ENCODE measurements around the gene PPT2.

The PPT2 gene, protein sequence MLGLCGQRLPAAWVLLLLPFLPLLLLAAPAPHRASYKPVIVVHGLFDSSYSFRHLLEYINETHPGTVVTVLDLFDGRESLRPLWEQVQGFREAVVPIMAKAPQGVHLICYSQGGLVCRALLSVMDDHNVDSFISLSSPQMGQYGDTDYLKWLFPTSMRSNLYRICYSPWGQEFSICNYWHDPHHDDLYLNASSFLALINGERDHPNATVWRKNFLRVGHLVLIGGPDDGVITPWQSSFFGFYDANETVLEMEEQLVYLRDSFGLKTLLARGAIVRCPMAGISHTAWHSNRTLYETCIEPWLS

DNA sequence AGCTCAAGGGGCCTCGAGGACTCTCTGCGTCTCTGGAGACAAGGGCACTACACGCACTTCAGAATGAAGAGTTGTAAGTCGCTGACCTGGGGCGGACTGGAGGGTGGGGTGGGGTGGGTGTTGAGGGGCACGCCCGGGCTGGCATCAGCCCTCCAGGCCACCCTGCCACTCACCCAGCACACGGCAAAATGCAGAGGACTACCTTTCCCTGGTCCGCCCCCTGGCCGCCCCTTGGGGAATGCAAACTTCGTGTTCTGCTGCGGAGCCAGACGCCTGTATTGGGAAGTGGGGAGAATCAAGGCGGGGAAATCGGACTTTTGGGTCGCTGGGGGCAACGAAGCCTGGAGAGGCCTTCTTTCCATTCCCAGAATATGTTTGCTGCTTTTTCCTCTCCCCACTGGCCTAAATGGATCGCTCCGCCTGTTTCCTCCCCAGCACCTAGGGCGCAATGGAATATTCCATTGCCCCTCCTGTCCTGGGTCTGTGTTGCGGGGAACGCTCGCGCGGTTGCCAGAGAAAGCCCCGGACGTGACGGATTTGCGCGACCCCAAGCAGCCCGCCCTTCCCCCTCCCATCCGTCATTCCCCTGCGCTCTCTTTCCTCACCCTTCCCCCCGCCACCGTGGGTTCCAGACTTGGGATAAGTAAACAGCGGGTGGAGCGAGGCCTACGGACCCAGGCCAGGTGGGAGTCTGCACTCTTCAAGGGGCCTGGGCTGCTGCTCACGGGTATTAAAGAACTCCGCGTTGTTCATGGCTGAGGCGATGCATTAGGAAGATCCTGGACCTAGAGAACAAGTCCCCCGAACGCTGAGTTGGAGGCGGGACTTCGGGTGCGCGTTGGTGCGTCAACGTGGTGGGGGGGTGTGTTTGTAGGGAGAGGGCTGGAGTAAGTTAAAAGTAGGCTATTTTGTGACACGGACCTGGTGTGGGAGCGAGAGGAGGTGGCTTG is at the start of gene PPT2:
Gene PPT2 (plus strand): TSS at position 578 of the 950 bp plus-strand sequence. CDS start 454 bp downstream, outside the sequence.
- peak; percentile 91 to 92 for DNase-seq

DNA sequence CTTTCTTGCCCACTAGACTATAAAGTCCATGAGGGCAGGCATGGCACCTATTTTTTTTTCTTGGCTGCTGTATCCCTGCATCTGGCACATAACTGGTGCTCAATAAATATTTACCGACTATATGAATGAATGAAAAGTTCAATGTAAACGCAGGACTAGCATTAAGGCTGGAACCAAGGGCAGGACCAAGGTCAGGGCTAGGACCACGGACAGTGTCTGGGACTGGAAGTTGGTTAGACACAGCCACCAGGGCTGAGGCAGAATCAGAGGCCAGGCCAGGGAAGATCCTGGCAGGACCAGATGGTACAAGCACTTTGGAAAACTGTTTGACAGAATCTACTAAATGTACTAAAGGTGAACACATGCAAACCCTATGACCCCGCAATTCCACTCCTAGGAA is 48.5 kb upstream of the PPT2 start:
- no peak for DNase-seq

DNA sequence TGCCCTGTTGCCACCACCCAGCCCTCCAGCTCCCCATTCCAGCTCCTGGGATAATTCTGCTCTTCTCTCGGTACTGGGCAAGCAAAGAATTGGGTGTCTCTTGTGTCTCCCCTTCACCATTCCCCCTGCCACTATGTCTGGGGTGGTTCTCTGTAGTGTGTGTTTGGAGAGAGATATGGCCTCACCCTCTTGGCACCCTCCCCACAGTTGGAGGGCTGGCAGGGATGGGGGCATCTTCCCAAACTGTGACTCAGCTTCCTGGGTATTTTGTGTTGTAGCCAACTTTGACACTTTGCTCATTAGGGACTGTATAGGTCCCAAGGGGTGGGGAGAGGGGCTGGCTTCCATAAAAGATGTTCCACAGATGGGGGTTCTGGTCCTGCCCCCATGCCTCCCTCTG is 46.5 kb upstream of the PPT2 start:
- no peak for DNase-seq

DNA sequence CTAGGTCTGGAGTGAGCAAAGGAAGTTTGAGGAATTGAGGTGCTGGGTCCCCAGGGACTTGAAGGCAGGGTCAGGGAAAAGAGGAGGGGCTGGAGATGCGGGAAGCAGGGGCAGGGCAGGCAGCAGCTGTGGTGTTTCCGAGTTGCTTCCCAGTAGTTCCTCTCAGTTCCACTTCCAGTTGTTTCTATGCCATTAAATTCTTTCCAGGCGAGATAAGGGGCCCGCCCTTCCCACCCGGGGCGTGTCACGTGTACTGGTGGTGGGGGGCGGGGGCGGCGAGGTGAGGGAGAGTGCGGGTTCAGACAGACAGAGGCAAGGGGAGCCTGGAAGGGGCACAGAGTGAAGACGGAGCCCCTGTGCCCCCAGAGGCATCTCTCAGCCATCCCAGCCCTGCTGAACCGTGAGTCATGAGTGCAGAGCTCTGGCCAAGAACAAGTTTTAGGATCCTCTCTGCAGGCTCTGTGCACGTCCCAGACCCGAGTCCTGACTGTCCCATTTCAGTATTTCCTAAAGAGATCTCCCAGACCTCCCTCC is 45.8 kb upstream of the PPT2 start:
- no peak for DNase-seq

DNA sequence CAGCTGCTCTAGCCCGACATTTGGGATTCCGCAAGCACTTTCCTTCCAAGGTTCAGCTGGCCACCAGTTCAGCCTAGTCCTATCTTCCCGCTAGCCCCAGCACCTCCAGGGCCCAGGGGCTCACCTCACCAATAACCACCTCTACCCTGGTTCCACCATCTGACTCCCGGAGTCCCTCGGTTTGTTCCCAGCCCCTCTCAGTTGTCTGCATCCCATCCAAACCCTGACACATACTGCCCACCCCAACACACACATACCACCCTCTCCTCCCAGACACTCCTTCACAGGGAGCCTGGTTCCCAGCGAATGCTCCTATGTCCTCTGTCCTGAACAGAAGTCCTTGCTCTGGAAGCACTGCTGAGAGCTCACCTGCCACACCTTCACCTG is 45.2 kb upstream of the PPT2 start:
- DNase-seq, result no peak

DNA sequence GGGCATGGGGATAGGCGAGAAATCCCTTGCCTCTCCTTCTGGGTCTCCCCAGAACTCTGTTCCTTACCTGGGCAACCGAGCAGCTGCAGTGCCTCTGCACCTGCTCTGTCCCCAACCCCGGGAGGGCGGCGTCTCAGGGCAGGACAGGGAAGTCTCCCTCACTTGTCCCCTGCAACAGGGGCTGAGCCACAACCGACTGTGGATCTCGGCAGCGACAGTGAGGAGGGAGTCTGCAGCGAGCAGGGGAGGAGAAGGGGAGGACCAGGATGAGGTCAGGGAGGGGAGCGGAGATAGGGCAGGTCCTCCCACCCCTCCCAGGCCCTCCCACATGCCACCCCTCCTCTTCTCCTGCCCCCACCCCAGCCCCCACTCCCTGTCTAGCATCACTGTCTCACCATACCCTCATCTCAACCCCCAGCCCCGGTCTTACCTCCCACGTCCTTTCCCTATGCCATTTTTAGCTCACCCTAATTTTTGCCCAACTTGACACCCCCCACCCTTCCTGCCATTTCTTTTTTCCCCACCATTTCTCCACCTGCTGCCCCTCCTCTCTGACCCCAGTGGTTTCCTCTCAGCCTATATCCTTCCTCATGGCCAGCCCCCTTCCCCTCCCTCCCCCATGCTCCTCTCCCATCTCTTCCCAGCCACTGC is 44.7 kb upstream of the PPT2 start, which contains the start of gene TNXB:
Gene TNXB (minus strand): TSS at position 225 of the 651 bp plus-strand sequence. CDS start 11,140 bp downstream, outside the sequence.
- DNase-seq, result no peak

DNA sequence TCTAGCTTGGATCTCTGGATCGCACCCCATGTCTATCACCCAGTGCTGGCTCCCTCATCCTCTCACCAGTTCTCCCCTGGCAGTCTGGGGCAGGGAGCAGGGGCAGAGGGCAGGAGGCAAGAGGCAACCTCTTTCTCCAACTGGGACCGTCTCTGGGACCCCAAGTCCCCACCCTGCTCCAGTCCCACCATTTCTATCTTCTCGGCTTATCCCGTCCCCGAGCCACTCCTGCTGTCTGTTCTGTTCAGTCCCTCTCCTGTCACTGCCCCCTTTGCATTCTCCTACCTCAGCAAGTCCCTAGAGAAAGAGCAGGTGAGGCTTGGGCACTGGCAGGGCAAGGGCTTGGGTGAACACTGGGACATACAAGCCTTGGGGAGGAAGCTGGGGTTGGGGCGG is 44.2 kb upstream of the PPT2 start:
- DNase-seq, result no peak

DNA sequence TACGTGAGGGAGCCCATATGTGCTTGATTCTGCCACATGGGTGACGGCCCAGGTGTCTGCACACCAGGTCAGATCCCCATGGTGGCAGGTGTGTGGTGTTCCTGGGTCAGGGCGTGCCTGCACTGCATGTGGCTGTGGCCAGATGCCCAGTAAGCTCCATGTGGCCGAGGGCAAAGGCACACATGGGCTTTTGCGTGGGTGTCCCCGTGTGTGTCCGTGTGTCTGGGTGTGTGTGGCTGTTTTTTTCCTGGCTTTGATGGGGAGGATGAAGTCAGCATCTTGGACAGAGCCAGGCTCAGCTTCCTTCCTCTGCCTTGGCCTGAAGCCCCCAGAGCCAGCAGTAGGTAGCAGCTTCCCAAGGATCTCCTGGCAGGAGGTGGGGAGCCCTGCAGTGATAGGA is 43.3 kb upstream of the PPT2 start:
- no peak for DNase-seq

DNA sequence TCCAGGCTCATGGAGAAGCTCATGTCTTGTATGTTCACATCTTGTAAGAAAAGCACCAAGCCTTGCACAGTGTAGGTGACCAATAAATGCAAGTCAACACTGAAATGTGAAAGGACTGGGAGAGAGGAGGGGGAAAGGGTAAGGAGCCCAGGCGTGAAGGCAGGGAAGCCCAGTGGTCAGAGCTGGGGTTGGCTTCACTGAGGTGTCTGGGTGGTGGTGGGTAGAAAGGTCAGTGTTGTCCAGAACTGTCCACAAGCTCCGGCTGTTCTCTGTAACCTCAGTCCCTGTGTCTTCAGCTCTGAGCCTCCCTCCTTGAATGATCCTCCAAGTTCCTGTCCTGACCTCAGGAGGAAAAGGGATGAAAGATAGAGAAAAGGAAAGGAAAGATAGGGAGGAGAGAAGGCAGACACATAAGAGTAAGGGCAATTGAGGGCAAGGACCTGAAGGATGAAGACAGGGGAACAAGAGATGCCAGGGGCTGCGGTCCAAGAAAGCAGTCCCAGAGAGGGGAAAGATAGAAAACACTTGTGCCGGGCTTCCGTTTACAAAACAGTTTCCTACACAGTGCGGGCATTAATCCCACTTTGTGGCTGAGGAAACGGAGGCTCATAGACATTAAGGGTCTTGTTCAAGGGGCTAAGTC is 42.4 kb upstream of the PPT2 start:
- DNase-seq, result no peak

DNA sequence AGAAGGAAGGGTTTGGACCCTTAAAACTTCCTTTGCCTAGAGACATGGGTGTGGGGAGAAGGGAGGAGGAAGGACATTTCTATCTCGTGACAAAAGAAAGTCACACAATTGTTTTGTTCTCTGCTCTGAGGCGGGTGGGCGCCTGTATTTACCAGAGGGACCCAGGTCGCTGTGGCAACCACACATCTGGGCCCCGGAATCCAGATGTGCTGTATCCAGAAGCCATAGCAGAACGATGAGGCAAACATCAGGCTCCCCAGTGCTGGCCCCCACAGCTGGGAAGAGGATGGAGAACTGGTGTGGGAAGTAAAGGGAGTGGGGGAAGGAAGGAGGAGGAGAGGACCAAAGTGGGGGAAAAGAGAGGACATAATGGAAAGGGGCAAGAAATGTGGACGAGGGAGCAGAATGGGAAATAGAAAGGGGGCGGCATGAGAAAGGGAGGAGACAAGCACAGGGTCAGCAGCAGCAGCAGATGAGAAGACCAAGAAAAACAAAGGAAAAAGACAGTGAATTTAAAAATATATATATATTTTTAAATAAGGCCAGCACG is 41.4 kb upstream of the PPT2 start:
- DNase-seq, result no peak

DNA sequence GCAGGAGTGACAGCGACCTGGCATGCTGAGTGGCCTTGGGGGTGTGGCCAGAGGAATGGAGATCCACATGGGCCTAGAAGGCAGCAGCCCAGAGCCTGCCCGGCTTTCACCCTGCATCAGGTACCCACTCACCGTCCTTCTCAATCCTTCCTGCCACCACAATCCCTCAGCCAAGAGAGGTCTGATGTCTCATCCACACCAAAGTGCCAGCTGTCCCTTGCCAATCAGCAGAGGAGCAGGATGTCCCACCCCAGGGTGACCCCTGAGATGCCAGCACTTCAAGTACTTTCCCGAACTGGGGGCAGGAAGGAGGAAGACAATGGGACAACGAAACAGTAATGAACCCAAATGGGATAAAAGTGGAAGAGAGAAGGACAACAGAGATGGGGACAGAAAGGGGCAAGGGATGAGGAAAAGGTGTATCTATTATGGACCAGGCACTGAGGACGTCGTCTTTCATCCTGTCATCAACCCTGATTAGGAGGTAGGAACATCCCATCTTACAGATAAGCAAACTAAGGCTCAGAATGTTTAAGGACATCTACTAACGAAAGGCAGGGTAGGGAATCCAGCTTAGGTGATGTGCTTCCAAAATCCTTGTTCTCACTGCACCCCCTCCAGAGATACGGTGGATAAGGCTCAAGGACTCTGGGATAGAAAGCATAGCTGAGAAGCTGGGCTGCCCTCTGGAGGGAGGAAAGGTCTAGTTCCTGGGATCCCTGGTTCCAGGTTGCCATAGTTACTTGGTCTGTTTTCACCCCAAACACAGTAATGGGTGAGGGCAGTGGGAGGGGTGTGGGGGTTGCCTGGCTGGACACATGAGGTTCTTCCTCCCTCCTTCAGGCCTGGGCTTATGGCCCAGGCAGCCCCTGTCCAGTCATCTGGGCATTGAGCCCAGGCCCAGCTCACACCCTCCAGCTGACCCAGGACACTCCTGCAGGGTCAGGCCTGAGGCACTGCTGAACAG is 40.3 kb upstream of the PPT2 start:
- DNase-seq, result no peak

DNA sequence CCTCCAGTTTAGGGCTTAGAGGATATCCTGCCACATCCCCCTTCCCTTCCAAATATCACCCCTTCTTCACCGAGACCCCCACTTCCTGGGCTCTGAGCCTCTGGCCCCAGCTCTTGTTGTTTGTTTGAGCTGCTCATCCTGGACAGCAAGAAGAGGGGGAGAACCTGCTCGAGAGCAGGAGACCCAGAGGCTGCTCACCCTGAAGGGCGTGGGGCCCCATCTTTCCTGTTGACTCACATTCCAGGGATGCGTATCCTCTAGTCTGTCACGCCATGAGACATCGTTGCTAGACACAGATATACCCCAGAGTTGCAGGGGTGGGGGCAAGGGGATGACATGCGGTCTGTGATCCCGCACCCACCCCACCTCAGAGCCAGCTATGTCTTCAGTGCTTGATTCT is 39.1 kb upstream of the PPT2 start:
- DNase-seq, result no peak

DNA sequence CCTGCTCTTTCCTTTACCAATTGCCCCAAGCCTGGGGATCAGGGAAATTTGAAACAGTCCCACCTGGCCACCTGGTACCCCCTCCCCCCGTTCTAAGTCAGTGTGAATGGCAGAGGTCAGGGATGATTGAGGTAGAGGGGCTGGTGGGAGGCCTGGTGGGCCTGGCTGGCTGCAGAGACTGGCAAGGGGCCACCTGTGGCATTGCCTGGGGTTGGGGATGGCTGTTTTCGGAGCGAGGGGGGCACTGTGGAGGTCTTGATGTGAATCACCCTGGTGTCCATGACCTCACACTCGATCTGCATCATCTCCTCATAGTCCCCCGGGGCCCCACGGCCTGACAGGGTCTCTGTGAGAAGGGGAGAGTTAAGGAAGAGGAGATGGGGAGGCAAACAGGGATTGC is 38.3 kb upstream of the PPT2 start:
- DNase-seq, result no peak

DNA sequence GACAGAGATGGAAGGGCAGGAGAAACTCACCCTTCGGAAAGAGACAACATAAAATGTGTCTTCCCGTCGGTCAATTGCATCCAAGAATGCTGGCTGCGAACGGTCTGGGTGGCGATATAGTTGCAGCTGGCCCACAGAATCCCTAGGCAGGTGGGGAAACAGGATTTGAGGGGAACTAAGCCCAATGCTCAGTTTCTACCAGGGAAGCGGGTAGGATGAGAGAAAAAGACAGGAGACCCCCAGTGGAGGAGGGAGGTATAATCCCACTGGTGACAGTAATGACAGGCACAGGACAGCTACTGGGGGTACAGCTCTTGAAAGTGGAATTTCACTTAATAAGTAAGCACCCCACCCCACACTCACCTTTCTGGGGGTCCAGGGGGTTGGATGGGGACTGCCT is 37.3 kb upstream of the PPT2 start:
- DNase-seq, result no peak

DNA sequence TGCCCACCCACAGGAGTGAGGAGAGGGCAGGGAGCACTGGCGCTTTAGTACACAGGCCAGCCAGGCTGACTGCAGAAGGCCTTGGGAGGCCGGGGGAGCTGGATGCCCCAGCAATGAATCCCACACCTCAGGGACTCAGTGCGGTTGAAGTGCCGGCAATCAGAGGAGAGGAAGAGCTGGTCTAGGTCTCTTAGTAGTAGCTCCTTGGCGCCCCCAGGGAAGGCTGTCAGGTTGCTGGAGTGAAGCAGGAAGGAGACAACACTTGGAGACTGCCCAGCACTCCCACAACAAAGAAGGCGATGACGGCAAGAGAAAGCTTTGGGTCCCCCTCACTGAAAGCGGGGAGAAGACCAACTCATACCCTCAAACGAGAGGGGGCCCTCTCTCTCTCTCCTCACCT is 36.5 kb upstream of the PPT2 start:
- no peak for DNase-seq

DNA sequence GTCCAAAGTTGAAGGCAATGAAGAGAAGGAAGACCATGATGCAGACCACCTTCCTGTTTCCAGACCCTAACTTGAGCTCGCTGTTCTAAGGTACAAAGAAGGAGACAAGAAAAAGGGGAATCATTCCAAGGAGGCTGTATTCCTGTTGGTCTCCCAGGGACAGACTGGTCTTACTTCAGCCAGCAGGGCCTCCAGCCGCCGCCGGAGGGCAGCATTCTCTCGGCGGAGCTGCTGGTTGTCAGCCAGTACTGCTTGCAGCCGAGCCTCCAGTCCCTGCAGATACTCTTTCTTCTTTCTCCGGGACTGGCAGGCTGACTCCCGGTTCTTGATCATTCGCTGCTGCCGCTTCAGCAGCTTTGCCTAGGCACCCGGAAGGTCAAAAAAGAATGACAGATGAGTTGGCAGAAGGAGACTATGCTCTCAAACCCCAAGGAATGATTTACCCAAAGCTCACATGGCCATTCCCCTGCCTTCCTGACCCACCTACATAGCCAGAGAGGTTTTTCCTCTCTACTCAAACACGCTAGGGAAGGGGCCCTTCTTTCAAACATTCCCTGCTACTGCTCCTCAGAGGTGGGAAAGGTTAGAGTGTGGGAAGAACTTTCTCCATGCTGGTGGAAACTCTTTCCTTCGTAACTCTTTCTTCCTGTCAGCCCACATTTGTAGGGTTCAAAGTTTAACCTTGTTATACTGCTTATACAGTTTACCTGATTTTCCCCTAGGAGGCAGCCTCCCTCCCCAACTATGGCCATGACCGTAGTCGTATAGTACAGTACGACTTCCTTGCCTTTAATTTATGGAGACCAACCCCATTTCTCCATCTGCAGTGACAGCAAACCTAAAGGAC is 34.9 kb upstream of the PPT2 start:
- peak; percentile 59 to 65 for DNase-seq

DNA sequence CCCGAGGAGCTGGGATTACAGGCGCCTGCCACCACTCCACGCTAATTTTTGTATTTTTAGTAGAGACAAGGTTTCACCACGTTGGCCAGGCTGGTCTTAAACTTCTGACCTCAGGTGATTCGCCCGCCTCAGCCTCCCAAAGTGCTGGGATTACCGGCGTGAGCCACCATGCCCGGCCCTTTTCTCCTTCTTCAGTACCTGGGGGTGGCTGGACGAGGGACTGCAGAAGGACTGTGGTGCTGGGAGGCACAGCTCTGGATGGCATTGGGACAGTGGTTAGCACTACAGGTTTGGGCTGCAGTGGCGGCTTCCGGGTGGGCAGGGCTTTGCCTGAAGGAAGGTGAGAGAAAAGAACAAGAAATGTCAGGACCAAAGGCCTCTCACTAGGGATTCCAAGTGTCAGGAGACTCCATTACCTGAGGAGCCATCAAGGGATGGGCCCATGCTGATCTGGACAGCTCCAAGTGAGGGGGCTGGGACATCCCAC is 33.3 kb upstream of the PPT2 start:
- DNase-seq, result no peak

DNA sequence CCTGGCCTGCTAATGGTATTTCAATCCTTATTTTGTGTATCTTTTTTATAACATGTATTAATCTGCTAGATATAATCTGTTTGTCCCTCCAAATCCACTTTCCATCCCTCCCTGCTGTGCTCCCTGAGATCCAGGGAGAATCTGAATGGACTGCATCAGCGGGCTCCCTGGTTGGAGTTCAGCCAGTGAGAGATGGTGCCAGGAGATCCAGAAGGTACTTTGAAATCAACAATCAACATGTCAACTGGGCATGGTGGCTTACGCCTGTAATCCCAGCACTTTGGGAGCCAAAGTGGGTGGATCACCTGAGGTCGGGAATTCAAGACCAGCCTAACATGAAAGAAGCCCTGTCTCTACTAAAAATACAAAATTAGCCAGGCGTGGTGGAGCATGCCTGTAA is 30.3 kb upstream of the PPT2 start:
- no peak for DNase-seq

DNA sequence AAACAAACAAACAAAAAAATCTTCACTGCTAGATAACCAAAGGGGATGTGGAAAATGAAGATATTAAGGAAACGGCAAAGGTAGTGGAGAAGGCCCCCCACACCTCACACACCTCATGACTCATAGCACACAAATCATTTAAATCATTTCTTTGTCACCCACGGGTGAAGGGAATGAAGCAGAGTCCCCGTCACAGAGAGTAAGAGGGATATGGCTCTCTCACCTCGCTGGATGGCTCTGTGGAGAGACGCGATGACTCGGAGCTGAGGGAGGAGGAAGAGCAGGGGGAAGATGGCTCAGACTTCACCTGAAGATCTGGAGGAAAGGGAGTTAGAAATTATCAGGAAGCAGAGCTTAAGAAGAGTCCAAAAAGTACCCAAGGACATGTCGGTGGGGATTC is 27.1 kb upstream of the PPT2 start:
- no peak for DNase-seq

DNA sequence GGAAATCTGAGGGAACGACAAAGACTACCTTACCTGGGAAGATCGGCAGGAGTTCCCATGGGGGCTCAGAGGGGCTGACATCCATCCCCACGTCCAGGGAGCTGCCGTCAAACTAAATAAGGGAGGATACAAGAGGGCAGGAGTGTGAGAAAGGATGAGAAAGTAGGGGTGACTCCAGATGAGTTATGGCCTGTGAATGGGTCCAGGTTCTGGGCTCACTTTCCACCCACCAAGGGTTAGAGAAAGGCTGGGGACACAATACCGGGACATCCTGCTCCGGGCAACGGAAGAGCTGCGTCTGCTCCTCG is 26.6 kb upstream of the PPT2 start:
- DNase-seq, result no peak

Measured in SHP77 (cell line).